HepG2 (cell line): Measurements from ENCODE around the gene CAPN3.

Experiments
- ISL2 ChIP-seq: sonication (generic); formaldehyde crosslinking; IDR thresholded peaks from 2 replicates; pipeline ENCODE4 v1.5.0; 2020; ENCODE audit warnings: missing genetic modification reagents
- MTF2 ChIP-seq: sonication (generic); formaldehyde crosslinking; IDR thresholded peaks from 2 replicates; pipeline ENCODE4 v1.5.0; 2020; ENCODE audit warnings: missing genetic modification reagents, borderline replicate concordance

DNA sequence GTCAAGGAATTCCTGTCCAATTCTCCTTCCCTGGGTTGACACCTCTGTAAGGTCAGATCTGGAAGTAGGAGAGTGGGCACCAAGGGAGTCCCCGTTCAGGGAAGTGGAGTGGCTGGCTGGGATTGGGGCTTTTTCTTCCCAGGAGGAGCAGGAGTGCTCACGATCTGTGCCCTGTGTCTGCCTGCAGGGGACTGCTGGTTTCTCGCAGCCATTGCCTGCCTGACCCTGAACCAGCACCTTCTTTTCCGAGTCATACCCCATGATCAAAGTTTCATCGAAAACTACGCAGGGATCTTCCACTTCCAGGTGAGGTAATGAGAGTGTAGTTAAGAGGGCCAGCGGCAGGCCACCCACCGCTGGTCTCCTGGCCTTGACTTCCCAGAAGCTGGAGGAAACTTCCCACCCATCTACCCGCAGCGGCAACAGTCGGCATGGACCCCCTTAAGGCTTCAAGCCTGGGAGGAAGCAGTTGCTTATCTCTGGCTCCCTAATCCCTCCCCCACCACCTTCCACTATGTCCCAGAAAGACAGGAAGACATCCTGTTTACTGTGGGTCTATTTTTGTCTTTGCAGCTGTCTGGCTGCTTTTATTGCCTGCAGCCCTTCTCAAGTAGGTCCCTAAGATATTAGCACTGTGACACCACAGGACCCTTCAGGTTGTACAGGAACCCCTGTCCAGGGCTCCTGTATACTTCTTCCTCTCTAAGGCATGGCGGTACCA, 26.8 kb downstream of the CAPN3 start:
- no peak for TF ChIP-seq MTF2 (CRISPR knock-in tag)
- no peak for TF ChIP-seq ISL2 (CRISPR knock-in tag)
